DMS153 treated with DMSO at 0.1 percent for 48 hours (cell line): ENCODE data around the gene NMD3.

Experiments used
- DNase-seq: peaks from one replicate; lab custom pipeline; 2025; ENCODE audit not compliant: unreplicated experiment; lab: John Stamatoyannopoulos, UW

Gene NMD3

DNA sequence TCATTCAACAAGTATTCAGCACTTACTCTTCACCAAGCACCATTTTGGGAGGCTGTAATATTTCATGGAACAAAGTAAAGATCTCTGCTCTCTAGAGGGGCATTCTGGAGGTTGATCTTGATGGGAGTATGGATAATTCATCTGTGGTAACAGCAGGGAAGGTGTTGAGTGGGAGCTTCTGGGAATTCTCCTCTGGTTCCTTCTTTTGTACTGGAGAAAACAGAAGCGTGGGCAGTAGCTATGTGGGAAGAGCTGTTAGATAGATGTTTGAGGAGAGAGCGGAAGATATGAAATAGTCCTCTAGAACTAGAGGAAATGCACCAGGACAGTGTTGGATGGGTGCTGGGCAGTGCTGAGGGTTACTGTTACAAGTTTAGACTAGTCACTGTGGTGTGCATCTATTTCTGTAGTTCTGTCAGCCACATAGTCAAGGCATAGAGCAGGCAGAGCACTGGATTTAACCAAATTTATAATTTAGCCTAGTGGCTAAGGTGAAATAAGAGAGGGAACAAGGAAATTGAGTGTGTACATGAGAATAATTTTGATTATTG is 9.6 kb downstream of the NMD3 start:
- DNase-seq: no peak

DNA sequence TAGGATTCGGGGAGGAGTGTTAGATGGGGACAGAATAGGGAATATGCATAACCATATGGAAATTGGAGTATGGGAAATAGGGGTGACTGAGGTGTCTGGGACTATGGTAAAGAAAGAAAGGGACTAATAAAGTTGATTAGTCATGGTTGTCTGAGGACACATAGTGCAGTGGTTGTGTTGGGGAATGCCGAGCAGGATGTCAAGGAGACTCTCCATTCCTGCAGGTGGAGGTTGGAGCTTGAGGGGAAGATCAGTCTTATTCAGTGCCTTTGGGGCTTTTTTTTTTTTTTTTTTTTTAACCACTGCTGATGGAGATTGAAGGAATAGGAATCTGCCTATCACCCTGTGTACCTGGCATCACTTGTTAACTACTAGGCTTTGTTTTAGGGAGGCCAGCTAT is 10.8 kb downstream of the NMD3 start:
- DNase-seq: no peak

- no peak for DNase-seq
Observed at GRCh38 chr3:161233557-161233956, 12.4 kb downstream of the NMD3 start.

- DNase-seq: no peak
Observed at GRCh38 chr3:161236240-161236639, 15.1 kb downstream of the NMD3 start.

- DNase-seq: no peak
Observed at GRCh38 chr3:161239700-161240099, 18.6 kb downstream of the NMD3 start.

- DNase-seq: no peak
Observed at GRCh38 chr3:161244538-161244937, 23.4 kb downstream of the NMD3 start.

GRCh38 chr3:161247049-161247448 is 25.9 kb downstream of the NMD3 start:
- DNase-seq: no peak

DNA sequence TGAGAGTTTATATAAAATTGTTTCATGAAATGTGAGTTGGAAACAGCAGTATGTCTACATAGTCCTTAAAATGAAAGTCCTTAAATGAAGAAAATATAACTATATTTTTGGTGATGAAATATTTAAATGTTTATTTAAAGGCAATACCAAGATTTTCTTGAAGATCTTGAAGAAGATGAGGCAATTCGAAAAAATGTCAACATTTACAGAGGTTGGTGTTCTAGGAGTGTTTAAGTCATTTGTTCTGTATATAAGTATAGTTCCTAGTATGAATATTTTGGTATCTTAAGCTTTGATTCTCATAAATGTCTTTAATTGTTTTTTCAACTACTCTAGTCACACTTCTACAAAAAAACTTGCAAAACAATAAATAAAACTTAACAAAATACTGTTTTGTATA is 29.0 kb downstream of the NMD3 start:
- DNase-seq: no peak

DNA sequence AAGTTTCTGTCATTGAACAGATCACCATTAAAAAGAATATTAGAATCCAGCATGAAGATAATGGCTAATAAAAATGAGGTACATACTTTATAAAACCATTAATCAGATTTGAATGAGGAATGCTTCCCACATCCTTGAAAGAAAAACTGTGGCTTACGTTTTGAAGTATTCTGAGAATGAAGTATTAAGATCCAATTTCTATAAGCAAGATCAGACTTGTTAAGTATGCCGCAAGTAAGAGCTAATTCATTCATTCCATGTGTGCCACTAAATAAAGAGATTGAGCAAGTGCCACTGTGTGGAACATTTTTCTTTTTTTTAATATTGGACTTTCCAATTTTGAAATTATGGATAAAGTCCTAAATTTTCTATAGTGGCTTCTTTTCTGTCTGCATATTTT is 30.6 kb downstream of the NMD3 start:
- DNase-seq: no peak

DNA sequence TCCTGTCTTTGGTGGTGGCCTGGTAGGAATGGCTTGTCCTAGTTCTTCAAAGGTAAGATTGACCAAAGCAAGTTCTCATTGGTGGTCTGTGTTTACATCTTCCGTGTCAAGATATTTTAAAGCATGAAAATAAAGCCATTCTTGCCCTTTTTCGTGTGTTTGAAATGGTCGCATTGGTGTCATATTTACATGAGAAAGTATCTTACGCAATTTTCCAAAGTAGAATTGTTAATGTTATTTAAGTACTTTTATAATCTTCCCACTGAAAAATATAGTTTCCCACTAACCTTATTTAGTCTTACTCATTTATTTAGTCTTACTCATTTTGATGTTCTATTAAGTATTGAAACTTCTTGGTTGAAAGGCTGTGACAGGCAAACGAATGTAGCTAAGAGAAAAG is 31.0 kb downstream of the NMD3 start:
- no peak for DNase-seq

DNA sequence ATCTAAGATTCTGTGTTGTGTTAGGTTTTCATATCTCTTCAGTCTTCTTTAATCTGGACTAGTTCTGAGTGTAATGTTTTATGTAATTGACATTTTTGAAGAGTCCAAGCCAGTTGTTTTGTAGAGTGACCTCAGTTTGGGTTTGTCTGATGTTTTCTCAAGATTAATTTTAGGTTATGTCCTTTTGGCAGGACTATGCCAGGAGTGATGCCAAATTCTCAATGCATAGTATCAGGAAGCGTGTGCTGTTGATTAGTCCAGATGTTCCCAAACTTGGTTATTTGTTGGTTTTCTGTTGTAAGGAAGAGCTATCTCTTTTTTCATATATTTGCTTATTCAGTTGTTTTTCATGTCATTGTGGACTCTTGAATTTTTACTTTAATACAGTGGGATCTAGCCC is 32.6 kb downstream of the NMD3 start:
- no peak for DNase-seq

GRCh38 chr3:161254861-161255260 is 33.8 kb downstream of the NMD3 start:
- DNase-seq: no peak

- DNase-seq: no peak
Observed at GRCh38 chr3:161263057-161263456, 41.9 kb downstream of the NMD3 start.

GRCh38 chr3:161264852-161265251 is 43.7 kb downstream of the NMD3 start:
- DNase-seq: no peak

- DNase-seq: no peak
Observed at GRCh38 chr3:161265916-161266571, 44.9 kb downstream of the NMD3 start.

- no peak for DNase-seq
Observed at GRCh38 chr3:161266731-161267150, 45.6 kb downstream of the NMD3 start.

- no peak for DNase-seq
Observed at GRCh38 chr3:161267646-161268045, 46.5 kb downstream of the NMD3 start.

GRCh38 chr3:161268601-161269000 is 47.5 kb downstream of the NMD3 start:
- no peak for DNase-seq

GRCh38 chr3:161270991-161271390 is 49.9 kb downstream of the NMD3 start:
- DNase-seq: no peak

- DNase-seq: no peak
Observed at GRCh38 chr3:161271646-161272045, 50.5 kb downstream of the NMD3 start.

DNA sequence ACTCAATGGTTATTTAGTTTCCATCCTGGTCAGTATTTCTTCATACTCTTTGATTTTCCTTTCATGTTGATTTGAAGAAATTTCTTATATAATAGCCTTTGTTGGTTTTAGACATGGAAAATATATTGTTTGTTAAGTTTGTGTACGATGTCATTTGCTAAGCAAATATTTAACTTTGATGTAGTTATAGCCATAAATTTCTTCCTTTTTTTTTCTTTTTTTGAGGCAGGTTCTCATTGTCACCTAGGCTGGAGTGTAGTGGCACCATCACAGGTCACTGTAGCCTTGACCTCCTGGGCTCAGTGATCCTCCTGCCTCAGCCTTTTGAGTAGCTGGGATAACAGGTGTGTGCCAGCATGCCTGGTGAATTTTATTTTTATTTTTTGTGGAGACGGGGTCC is 51.4 kb downstream of the NMD3 start:
- no peak for DNase-seq

DNA sequence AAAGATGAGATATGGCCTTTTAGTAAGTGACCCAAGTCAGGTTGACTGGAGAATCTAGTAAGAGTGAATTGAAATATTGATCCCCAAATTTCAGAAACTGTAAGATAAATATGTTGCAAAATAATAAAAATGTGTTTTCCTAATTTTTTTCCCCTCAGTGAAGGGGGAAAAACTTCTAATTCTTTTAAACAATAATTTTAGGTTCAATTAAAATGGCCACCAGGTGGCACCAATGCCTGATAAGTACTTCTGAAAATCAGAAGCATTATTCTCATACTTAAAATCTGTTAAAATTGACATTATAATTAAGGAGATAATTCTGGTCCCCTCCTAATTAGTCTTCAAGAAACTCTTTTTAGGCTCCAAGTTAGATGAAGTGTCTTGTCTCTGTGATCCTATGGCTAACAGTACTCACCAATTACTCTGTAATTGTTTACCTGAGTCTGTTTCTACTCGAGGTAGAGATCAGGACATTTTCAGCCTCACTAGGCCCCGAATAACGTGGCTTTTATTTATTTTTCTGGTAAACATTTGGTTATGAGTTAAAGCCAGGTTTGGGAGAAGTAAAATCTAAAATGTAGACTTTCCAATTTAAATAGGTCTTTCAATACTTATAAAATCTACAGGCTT is 52.6 kb downstream of the NMD3 start:
- peak; percentile 41 for DNase-seq
